A549 (cell line): ENCODE results near the gene PPP2R2C.

Experiments
- ESRRA ChIP-seq: fragments of 150-350 bp; IDR thresholded peaks from 2 replicates; pipeline ENCODE4 v1.6.1; 2014; ENCODE audit warnings: mild to moderate bottlenecking, low read length, borderline replicate concordance
- HOXA7 ChIP-seq: fragments of 250-450 bp; sonication (Bioruptor Pico); IDR thresholded peaks from 2 replicates; pipeline ENCODE4 v1.5.0; 2020; ENCODE audit warnings: mild to moderate bottlenecking, moderate library complexity
- KDM5A ChIP-seq: fragments of 200-600 bp; sonication (generic); IDR thresholded peaks from 2 replicates; pipeline ENCODE4 v1.6.1; 2016; ENCODE audit warnings: antibody characterized with exemption, mild to moderate bottlenecking
- MYC ChIP-seq: IDR thresholded peaks from 2 replicates; pipeline ENCODE4 v1.6.1; 2012; ENCODE audit warnings: mild to moderate bottlenecking, inconsistent platforms, low read length, improper control_type of control experiment, borderline replicate concordance
- POLR2A ChIP-seq: IDR thresholded peaks from 2 replicates; pipeline ENCODE4 v1.6.1; 2012; ENCODE audit warnings: mild to moderate bottlenecking, low read length
- RAD21 ChIP-seq, 2 experiments: fragments of >200 bp in 1 of 2; sonication (Bioruptor Twin) in 1 of 2; formaldehyde crosslinking in 1 of 2; IDR thresholded peaks in 1 of 2; conservative IDR thresholded peaks in 1 of 2; 2 replicates in 1 of 2; 3 replicates in 1 of 2; pipeline ENCODE4 v1.6.1; 2012 to 2018; ENCODE audit warnings: inconsistent platforms in 1 of 2
- SMC3 ChIP-seq: fragments of >200 bp; sonication (Bioruptor Twin); formaldehyde crosslinking; IDR thresholded peaks from 3 replicates; pipeline ENCODE4 v1.6.1; 2018; ENCODE audit warnings: inconsistent platforms
- TF ChIP-seq, protein P1 (sequence below): fragments of >200 bp; sonication (Bioruptor Twin); formaldehyde crosslinking; IDR thresholded peaks from 3 replicates; pipeline ENCODE4 v1.5.1; 2016
- TF ChIP-seq, protein P2 (sequence below): IDR thresholded peaks from 2 replicates; pipeline ENCODE4 v1.6.1; 2012

DNA sequence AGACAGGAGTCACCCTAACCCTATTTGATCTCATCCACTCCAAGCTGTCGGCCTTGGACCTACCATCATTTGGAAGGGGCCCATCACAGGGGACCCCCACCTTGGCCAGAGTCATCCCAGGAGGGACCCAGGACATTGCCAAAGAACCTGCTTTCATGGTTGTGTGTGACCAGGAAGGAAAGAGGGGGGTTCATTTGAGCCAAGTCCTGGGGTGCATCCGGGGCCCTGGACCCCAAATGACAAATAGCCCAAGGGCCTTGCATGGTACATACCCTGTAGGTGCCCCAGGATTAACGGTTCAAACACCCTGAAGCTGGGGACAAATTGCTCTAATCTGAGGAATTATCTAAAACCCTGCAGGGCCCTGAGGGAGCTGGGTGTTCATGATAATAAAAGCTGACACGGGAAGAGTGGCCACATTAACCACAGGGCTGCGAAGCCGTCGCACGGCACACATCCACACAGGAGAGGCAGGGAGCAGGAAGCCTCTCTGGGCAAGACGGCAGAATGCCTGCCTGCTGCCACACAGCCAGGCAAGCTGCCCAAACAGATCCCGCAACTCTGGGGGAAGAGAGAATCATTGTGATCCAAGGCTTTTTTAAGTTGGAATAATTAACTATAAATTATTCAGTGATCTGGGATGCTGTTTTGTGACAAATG is 28.2 kb upstream of the PPP2R2C start:
- TF ChIP-seq MYC, result no peak
- TF ChIP-seq KDM5A, result no peak
- TF ChIP-seq, protein P1, sequence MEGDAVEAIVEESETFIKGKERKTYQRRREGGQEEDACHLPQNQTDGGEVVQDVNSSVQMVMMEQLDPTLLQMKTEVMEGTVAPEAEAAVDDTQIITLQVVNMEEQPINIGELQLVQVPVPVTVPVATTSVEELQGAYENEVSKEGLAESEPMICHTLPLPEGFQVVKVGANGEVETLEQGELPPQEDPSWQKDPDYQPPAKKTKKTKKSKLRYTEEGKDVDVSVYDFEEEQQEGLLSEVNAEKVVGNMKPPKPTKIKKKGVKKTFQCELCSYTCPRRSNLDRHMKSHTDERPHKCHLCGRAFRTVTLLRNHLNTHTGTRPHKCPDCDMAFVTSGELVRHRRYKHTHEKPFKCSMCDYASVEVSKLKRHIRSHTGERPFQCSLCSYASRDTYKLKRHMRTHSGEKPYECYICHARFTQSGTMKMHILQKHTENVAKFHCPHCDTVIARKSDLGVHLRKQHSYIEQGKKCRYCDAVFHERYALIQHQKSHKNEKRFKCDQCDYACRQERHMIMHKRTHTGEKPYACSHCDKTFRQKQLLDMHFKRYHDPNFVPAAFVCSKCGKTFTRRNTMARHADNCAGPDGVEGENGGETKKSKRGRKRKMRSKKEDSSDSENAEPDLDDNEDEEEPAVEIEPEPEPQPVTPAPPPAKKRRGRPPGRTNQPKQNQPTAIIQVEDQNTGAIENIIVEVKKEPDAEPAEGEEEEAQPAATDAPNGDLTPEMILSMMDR, result no peak
- no peak for TF ChIP-seq RAD21 (conservative IDR thresholded peaks at IDR 0.05 in 1 of 2, IDR thresholded peaks at IDR 0.05 in 1 of 2)
- TF ChIP-seq SMC3, result no peak
- no peak for TF ChIP-seq POLR2A
- TF ChIP-seq, protein P2, sequence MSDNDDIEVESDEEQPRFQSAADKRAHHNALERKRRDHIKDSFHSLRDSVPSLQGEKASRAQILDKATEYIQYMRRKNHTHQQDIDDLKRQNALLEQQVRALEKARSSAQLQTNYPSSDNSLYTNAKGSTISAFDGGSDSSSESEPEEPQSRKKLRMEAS, result no peak
- TF ChIP-seq HOXA7 (CRISPR knock-in tag), result no peak
- TF ChIP-seq ESRRA, result no peak
